Adipose tissue (tissue), 3 donors: ENCODE data around the gene NAV3. TPM values are rescaled to one million over a fixed set of nuclear protein-coding genes. Genes with fewer than 3 reads are reported as not detected.

Experiments used
- H3K27ac ChIP-seq: one replicate; pipeline ENCODE4 v1.5.1; 2013; ENCODE audit warnings: low read depth, low read length
- WGBS, 3 donors: extraction: QIAGEN DNeasy Blood & Tissue Kit; methylation state at CpG; one replicate each; pipeline ENCODE4 v1.1.7; 2013; 5-methylcytosine and 5-hydroxymethylcytosine counted together
- polyA plus RNA-seq, 3 donors: library from polyadenylated mRNA; stranded (reverse); fragments of 200-250 nt; gene quantifications; one replicate each; pipeline ENCODE4 v1.2.3, GENCODE V29; 2013
- donor health status: healthy with polysubstance abuse.
- donor health status: Bipolar disorder and iron deficiency.
- donor health status: healthy.

NAV3 gene
- polyA plus RNA-seq, 3 donors = 0.31 to 9.8 (median 1.9) TPM

- 42 to 62% (median 43%) methylated on average over 3 of the region's 3 CpGs for WGBS, 3 donors
- H3K27ac ChIP-seq = no peak overlapping the region
Observed at GRCh38 chr12:77837876-77838291, 7.2 kb downstream of the NAV3 start.

GRCh38 chr12:77841521-77841920 lies 10.8 kb downstream of the NAV3 start:
- no peak overlapping the region for H3K27ac ChIP-seq

- H3K27ac ChIP-seq = no peak overlapping the region
- 72 to 83% (median 75%) methylated on average over 5 of the region's 5 CpGs for WGBS, 3 donors
Observed at GRCh38 chr12:77842430-77842829, 11.7 kb downstream of the NAV3 start.

GRCh38 chr12:77845831-77846230 lies 15.1 kb downstream of the NAV3 start:
- 76 to 85% (median 85%) methylated on average over 4 of the region's 4 CpGs for WGBS, 3 donors

GRCh38 chr12:77847060-77847541 lies 16.4 kb downstream of the NAV3 start:
- H3K27ac ChIP-seq = no peak overlapping the region
- 34 to 57% (median 40%) methylated on average over 2 of the region's 2 CpGs for WGBS, 3 donors

More at GRCh38 chr12:77845831-77846230, 15.1 kb downstream of the NAV3 start:
- H3K27ac ChIP-seq = no peak overlapping the region

- 15 to 31% (median 26%) methylated on average over 3 of the region's 3 CpGs for whole genome bisulfite sequencing, 3 donors
- no peak overlapping the region for H3K27ac ChIP-seq
Observed at GRCh38 chr12:77847680-77848431, 17.2 kb downstream of the NAV3 start.

- 81 to 90% (median 82%) methylated on average over 2 of the region's 2 CpGs for whole genome bisulfite sequencing, 3 donors
- H3K27ac ChIP-seq = no peak overlapping the region
Observed at GRCh38 chr12:77850129-77850528, 19.4 kb downstream of the NAV3 start.

GRCh38 chr12:77850698-77851097 lies 20.0 kb downstream of the NAV3 start:
- no peak overlapping the region for H3K27ac ChIP-seq
- 90 to 99% (median 94%) methylated on average over 2 of the region's 2 CpGs for WGBS, 3 donors

GRCh38 chr12:77855548-77855947 lies 24.9 kb downstream of the NAV3 start:
- 63 to 77% (median 65%) methylated on average over 5 of the region's 5 CpGs for WGBS, 3 donors
- no peak overlapping the region for H3K27ac ChIP-seq

- H3K27ac ChIP-seq = no peak overlapping the region
Observed at GRCh38 chr12:77861317-77861716, 30.6 kb downstream of the NAV3 start.

- no peak overlapping the region for H3K27ac ChIP-seq
- WGBS, 3 donors = 99 to 100% (median 100%) methylated on average over 1 of the region's 1 CpG
Observed at GRCh38 chr12:77865178-77865577, 34.5 kb downstream of the NAV3 start.

- 88 to 90% (median 89%) methylated on average over 3 of the region's 3 CpGs for WGBS, 3 donors
- no peak overlapping the region for H3K27ac ChIP-seq
Observed at GRCh38 chr12:77878901-77879300, 48.2 kb downstream of the NAV3 start.

GRCh38 chr12:77882709-77883108 lies 52.0 kb downstream of the NAV3 start:
- H3K27ac ChIP-seq = no peak overlapping the region

- WGBS, 3 donors = 38 to 81% (median 76%) methylated on average over 1 of the region's 1 CpG
- H3K27ac ChIP-seq = no peak overlapping the region
Observed at GRCh38 chr12:77888611-77889010, 57.9 kb downstream of the NAV3 start.

GRCh38 chr12:77891518-77892147 lies 60.9 kb downstream of the NAV3 start:
- no peak overlapping the region for H3K27ac ChIP-seq
- 73 to 79% (median 76%) methylated on average over 3 of the region's 3 CpGs for WGBS, 3 donors

- H3K27ac ChIP-seq = no peak overlapping the region
Observed at GRCh38 chr12:77893918-77894317, 63.2 kb downstream of the NAV3 start.

GRCh38 chr12:77894556-77894955 lies 63.9 kb downstream of the NAV3 start:
- no peak overlapping the region for H3K27ac ChIP-seq
- 58 to 89% (median 85%) methylated on average over 2 of the region's 2 CpGs for WGBS, 3 donors

GRCh38 chr12:77895699-77896098 lies 65.0 kb downstream of the NAV3 start:
- H3K27ac ChIP-seq = no peak overlapping the region

GRCh38 chr12:77907936-77908335 lies 77.2 kb downstream of the NAV3 start:
- H3K27ac ChIP-seq = no peak overlapping the region
- 81 to 84% (median 82%) methylated on average over 1 of the region's 1 CpG for WGBS, 3 donors

- no peak overlapping the region for H3K27ac ChIP-seq
- WGBS, 3 donors = 58 to 69% (median 65%) methylated on average over 2 of the region's 2 CpGs
Observed at GRCh38 chr12:77914081-77914488, 83.4 kb downstream of the NAV3 start.
